Stimulated activated CD4-positive, alpha-beta T cell treated with anti-CD3 and anti-CD28 coated beads, Interleukin-4, amount 100 ng/mL, for 48 hours (primary cell): ENCODE results near the gene CTCF.

Experiments
- DNase-seq, 2 donors: peaks; one replicate each; pipeline ENCODE4 v3.0.0-alpha.2; 2020; ENCODE audit warnings: low read depth in 2 of 2

The CTCF gene

GRCh38 chr16:67534431-67534830 lies 27.9 kb upstream of the CTCF start:
- DNase-seq, result no peak

GRCh38 chr16:67535201-67535600 lies 27.1 kb upstream of the CTCF start:
- no peak for DNase-seq

GRCh38 chr16:67537270-67537635 lies 25.1 kb upstream of the CTCF start:
- peak; percentile 37 to 43 for DNase-seq

- no peak for DNase-seq
Measured at GRCh38 chr16:67537636-67538591, 24.4 kb upstream of the CTCF start.

- no peak for DNase-seq
Measured at GRCh38 chr16:67538666-67539101, 23.6 kb upstream of the CTCF start.

GRCh38 chr16:67539271-67539670 lies 23.1 kb upstream of the CTCF start:
- no peak for DNase-seq

GRCh38 chr16:67539691-67540635 lies 22.4 kb upstream of the CTCF start:
- DNase-seq, result no peak

- no peak for DNase-seq
Measured at GRCh38 chr16:67540756-67541155, 21.6 kb upstream of the CTCF start.

- no peak for DNase-seq
Measured at GRCh38 chr16:67541391-67542263, 20.7 kb upstream of the CTCF start.

GRCh38 chr16:67542464-67542863 lies 19.9 kb upstream of the CTCF start:
- peak; percentile 44 to 59 for DNase-seq

- DNase-seq, result no peak
Measured at GRCh38 chr16:67543036-67543435, 19.3 kb upstream of the CTCF start.

GRCh38 chr16:67543582-67543981 lies 18.7 kb upstream of the CTCF start:
- DNase-seq, result no peak

GRCh38 chr16:67544329-67544841 lies 17.9 kb upstream of the CTCF start:
- DNase-seq, result no peak

GRCh38 chr16:67544844-67545664 lies 17.3 kb upstream of the CTCF start:
- DNase-seq, result no peak

GRCh38 chr16:67545665-67546024 lies 16.7 kb upstream of the CTCF start:
- no peak for DNase-seq

GRCh38 chr16:67546091-67546501 lies 16.2 kb upstream of the CTCF start:
- DNase-seq, result no peak

- peak; percentile 60 to 69 for DNase-seq
Measured at GRCh38 chr16:67546761-67547422, 15.4 kb upstream of the CTCF start.

- no peak for DNase-seq
Measured at GRCh38 chr16:67547423-67548264, 14.7 kb upstream of the CTCF start.
